NCI-H1105 treated with DMSO at 0.1 percent for 48 hours (cell line): Measurements from ENCODE around the gene TYMP.

Source experiments
- DNase-seq: peaks from one replicate; lab custom pipeline; 2025; lab: John Stamatoyannopoulos, UW

Gene TYMP

DNA sequence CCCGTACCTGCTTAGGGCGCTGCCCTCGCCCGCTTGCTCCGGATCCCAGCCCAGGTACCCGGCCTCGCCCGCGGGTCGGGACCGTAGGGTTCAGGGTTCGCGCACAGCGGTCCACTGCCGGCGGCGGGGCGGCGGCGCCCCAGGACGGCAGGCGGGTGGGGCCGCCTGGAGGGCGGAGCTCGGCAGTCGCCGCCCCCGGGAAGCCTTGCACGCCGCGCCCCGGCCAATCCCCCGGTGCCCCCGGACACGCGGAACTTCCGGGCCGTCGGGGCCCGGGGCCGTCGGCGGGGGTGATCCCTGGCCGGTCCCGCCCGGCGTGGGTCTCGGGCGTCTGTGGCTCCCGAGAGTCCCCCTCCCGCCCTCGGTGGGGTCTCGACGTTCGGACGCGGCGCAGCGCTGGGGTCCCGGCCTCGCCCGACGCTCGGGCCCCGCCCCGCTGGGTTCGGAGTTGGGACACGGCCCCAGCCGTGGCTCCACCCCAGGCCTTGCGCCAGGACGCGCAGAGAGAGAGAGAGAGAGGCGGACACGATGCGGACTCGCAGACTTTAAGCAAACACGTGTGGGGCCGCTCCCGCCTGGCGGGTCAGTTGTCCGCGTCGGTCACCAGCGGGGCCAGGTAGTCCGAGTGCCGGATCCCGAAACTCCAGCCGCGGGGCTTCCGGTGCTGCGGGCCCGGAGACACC, at the start of gene TYMP:
TYMP (minus strand) TSS at position 116 of the 683 bp plus-strand sequence. CDS start 303 bp downstream, outside the sequence.
- no peak for DNase-seq

- DNase-seq: no peak
Measured at GRCh38 chr22:50578776-50579310, 49.0 kb upstream of the TYMP start.

- DNase-seq: no peak
Measured at GRCh38 chr22:50577987-50578775, 48.4 kb upstream of the TYMP start, which contains the start of gene CPT1B. Gene CPT1B, minus strand, starts transcription at chr22:50578427. Its CDS starts 512 bp downstream, at chr22:50577915.

DNA sequence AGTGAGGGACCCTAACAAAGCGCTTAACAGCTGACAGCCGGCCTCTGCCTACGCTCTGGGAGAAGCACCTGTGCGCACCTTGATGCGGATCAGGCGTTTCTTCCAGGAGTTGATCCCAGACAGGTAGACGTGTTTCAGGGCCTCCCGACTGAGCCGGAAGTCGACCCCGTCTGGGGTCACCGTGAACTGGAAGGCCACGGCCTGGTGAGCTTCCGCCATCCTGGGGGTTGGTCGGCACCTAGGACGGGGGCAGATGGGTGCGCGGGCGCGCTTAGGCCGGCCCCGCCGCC, 47.8 kb upstream of the TYMP start:
- DNase-seq: no peak

DNA sequence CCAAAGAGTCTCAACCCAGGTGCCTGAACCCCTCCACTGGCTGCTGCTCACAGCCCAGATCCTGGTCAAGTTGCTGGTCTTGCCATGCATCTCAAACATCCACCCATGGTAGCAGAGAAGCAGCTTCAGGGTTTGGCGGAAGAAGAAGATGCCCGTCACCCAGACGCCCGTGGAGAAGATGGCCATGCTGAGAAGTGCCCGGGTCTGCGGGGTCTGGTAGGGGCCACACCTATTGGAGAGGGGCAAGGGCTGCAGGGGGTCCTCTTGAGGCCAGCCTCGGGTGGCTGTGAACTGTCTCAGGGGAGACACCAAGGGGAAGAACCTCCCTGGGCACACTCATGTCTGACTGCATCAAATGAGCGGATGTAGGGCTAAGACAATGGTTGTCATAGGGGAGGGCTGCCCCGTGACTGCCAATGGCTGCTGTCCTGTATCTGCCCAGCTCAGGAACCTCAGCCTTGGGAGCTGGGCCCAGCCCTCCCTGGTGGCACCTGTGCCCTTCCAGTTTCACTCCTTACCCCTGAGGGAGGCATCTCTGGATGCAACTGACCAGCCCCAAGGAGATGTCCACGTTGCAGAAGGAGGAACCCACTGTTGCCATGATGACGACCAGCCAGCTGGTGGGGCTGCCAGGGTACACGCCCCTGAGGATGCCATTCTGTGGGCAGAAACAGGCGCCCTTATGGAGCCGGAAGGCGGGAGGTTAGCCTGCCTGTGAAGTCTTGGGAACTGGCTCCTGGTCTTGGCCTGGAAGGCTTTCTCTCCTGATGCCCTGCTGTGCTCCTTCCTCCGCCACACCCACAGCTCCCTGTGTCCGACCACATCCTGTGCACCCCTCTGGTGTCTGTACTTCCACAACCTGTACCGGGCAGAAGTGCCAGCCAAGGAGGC, 47.2 kb upstream of the TYMP start:
- DNase-seq: no peak

- DNase-seq: no peak
Measured at GRCh38 chr22:50576070-50576469, 46.3 kb upstream of the TYMP start.

GRCh38 chr22:50575426-50575941, 45.7 kb upstream of the TYMP start:
- no peak for DNase-seq

- DNase-seq: no peak
Measured at GRCh38 chr22:50574383-50574755, 44.6 kb upstream of the TYMP start.

DNA sequence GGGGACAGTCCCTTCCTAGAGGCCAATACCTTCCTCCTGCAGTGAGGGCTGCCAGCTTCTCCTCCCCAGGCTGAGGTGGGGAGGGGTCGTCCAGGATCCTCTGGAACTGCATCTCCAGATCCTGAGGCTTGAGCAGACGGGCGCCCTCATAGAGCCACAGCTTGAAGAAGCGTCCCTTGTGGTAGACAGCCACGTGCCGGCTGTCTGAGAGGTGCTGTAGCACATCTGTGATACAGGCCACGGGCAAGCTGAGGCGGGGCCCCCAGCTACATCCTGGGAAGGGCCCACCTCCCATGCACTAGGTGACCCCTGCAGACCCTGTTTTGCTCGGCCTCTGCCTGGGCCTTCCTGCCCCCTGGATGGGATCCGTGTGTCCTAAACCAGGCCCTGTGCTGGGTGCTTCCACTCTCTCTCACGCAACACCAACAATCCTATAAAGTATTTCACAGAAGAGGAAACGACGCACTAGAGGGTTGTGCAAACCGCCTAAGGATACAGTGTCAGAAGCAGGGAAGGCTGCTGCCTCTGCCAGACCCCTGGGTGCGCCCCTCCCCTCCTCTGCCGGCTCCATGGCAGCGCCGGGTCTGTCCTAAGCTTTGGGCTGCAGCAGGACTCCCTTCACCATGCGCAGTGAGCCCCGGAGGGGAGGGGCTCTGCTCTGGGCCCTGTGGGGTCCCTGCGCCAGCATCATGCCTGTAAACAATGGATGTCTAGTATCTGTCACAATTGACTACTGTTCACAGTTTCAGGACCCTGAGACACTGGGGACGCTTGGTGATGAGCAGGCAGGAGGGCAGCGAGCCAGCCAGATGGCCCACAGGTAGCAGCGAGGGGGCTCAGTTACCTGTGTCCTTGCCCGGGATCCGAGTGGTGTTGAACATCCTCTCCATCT, 43.9 kb upstream of the TYMP start:
- DNase-seq: no peak

GRCh38 chr22:50572965-50573364, 43.2 kb upstream of the TYMP start:
- no peak for DNase-seq

- DNase-seq: no peak
Measured at GRCh38 chr22:50571264-50572175, 41.7 kb upstream of the TYMP start.

DNA sequence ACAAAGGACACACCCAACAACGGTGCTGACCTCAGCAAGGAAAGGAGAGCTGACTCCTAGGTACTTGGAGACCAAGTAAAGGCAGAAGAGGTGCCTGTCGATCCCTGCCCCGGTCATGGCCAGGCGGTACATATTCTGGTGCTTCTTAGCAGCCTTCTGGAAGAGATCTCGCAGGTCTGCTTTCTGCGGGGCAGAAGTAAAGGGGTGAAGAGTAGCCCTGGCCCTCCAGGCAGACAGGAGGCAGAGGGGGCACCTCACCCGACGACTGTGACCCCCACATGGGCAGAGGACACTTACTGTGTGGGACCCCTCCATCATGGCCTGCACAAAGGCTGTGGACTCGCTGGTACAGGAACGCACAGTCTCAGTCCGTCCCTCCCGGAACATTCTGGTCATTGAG, 41.0 kb upstream of the TYMP start:
- no peak for DNase-seq

DNA sequence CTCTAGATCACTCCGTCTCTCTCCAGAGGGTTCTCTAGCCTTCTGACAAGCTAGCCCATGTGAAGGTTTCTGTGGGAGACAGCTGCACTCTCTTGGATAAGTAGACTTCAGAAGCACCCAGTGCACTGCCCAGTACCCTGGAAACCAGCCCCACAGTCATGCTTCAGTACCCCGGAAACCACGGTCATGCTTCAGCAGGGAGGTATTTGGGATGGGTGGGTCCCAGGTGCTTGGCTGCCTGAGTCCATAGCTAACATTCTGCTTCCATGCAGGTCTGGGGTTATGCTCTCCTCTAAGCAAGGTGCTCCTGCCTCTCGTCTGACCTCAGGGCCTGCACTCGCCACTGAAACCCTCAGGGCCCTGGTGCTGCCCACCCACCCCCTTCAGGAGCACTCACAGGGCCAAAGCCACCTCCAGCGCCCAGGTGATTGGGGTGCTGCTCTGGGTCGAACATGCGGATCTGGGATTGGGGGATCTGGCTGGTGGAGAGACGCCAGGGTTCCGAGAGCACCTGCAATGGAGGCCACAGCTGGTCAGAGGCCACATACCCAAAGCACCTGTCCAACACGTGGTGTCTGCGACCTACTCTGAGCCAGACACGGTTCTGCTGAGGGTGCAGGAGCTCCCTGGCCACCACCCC, 40.2 kb upstream of the TYMP start:
- no peak for DNase-seq

GRCh38 chr22:50569041-50569459, 39.2 kb upstream of the TYMP start:
- DNase-seq: no peak

DNA sequence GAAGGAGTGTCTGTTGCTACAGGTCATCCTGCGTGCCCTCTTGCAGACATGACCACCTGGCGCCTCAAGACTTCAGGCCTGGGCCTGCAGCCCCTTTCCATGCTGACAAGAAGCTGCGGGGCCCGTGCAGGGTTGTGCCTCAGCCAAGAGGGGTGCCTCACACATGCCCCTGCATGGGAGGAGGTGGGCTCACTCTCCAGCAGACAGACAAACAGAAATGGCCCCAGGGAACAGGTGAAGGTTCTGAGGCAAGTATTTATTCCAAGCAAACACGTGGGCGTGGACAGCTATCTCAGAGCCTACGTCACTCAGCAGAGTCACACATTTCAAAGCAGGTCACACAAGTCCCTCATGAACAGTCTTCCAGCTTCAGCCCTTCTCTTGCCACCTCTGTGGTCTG, 38.8 kb upstream of the TYMP start:
- no peak for DNase-seq

- DNase-seq: no peak
Measured at GRCh38 chr22:50567721-50568252, 38.0 kb upstream of the TYMP start.

- no peak for DNase-seq
Measured at GRCh38 chr22:50564289-50564688, 34.5 kb upstream of the TYMP start.

GRCh38 chr22:50563413-50564160, 33.8 kb upstream of the TYMP start:
- no peak for DNase-seq
